T-helper 22 cell (primary cell): ENCODE results near the gene RPS16.
A peak's percentile ranks its signal among the peaks of the same experiment; 100 is the strongest.

Experiments used
- DNase-seq: peaks from one replicate; pipeline ENCODE4 v3.0.0-alpha.2; 2020; ENCODE audit warnings: low read depth

Gene RPS16

DNA sequence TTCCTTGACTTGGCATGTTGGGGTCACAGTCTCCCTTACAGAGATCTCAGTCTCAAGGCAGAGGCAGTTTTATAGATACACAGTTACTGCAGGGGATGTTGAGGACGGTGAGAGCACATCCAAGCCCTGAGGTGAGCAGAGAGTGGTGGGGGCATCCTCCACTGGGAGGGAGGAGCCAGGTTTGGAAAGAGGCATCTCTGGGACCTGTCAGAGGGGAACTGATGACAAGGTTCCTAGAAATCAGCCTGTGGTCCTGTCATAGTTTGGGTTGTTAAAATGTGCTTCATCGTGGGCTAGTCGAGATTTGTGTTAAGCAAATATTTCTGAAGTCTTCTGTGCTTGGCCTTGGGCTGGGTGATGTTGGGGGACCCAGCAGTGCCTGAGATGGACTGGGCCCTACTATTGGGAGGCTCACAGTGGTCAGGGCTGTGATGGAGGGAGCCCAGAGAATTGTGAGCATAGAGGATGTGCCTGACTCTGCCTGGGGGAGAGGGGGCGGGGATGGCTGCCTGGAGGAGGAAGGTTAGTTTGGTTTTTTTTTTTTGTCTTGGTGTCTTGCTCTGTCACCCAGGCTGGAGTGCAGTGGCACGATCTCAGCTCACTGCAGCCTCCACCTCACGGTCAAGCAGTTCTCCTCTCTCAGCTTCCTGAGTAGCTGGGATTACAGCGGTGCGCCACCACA lies 13.5 kb upstream of the RPS16 start:
- DNase-seq = no peak

GRCh38 chr19:39448271-39448670 lies 12.5 kb upstream of the RPS16 start:
- no peak for DNase-seq

DNA sequence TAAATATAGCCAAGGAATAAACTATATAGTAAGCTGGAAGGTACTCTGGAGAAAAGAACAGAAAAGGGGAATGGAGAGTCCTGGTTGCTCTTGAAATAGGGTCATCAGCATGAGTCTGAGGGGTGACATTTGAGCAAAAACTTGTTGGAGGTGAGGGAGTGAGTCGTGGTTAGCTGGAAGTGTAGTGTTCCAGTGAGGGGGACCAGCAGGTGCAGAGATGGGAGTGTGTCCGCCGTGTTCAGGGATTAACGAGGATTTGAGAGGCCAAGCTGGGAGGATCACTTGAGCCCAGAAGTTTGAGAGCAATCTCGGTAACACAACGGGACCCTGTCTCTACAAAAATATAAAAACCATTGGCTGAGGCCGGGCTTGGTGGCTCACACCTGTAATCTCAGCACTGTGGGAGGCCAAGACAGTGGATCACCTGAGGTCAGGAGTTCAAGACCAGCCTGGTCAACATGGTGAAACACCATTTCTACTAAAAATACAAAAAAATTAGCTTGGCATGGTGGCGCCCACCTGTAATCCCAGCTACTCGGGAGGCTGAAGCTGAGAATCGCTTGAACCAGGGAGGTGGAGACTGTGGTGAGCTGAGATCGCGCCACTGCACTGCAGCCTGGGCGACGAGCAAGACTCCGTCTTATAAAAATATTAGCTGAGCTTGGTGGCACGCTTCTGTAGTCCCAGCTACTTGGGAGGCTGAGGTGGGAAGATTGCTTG lies 10.8 kb upstream of the RPS16 start:
- no peak for DNase-seq

GRCh38 chr19:39445196-39446111 lies 9.7 kb upstream of the RPS16 start, which contains the start of gene SUPT5H:
Gene SUPT5H (plus strand): TSS chr19:39445582. CDS start chr19:39445891, 309 bp downstream.
- peak; percentile 98 for DNase-seq

DNA sequence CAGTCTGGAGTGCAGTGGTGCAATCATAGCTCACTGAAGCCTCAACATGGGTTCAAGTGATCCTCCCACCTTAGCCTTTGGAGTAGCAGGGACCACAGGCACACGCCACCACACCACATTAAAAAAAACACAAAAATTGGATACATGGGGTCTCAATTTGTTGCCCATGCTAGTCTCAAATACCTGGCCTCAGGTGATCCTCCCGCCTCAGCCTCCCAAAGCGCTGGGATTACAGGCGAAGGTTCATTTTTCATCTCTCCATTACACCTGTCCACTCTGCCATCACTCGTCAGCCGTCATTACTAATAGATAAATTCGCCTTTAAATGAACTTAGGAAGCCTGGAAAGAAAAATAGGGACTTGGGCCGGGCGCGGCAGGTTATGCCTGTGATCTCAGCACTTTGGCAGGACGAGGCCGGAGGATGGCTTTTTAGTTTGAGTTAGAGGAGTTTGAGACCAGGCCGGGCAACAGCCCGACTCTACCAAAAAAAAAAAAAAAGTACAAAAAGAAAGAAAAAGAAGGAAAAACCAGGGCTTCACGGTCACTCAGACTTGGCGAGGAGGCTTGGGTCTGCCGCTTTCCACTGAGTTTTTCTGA lies 8.9 kb upstream of the RPS16 start:
- no peak for DNase-seq

- no peak for DNase-seq
Observed at GRCh38 chr19:39438270-39438934, 2.7 kb upstream of the RPS16 start.

DNA sequence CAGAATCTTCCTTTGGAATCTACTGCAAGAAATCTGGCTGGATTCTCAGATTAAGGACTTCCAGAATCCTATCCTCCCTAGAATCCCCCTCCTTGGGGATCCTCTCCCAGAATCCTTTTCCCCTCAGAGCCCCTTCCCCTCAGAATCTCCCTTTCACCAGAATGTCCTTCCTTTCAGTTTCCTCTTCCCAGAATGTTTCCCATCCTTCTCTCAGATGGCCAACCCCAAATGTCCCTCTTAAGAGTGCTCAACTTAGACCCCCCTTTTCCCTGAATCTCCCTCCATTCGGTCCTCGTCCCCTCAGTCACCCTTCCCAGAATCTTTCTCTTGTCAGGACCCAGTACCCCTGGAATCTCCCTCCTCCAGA lies 584 bp upstream of the RPS16 start:
- no peak for DNase-seq

DNA sequence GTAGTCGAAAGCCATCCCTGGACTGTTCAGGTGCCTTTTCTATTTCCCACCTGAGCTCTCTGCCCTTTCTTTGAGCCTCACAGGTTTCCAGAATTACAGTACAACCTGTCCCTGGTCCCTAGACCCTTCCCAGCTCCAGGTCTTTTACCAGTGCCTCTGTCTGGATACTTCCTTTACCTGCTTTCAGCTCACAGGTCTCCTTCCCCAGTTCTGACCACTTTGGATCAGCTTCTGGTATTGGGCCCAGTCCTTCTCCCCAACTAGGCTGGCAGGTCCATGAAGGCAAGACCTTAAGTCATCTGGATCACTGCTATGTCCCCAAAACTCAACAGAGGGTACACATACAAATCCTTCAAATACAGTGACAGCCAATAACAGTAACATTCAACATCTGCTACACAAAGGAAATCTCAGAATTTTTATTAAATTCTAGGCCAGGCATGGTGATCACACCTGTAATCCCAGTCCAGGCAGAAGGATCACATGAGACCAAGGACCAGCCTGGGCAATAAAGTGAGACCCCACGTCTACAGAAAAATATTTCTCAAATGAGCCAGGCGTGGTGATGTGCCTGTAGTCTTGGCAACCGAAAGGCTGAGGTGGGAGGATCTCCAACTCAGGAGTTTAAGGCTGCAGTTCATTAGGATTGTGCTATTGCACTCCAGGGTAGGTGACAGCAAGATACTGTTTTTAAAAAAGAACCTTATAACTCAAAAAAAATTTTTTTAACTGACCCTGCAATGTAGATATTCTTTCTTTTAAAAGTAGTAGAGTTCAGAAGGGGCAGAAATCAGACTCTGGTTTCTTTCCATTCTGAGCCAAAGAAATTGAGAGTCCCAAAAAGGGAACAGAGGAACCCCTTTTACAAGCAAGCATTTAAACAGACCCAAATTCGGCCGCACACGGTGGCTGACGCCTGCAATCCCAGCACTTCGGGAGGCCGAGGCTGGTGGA lies 1.3 kb downstream of the RPS16 start:
- no peak for DNase-seq

GRCh38 chr19:39433480-39434079 lies 2.2 kb downstream of the RPS16 start:
- no peak for DNase-seq

GRCh38 chr19:39432677-39433025 lies 3.1 kb downstream of the RPS16 start:
- DNase-seq = no peak

- peak; percentile 93 for DNase-seq
Observed at GRCh38 chr19:39430675-39431593, 4.8 kb downstream of the RPS16 start.

DNA sequence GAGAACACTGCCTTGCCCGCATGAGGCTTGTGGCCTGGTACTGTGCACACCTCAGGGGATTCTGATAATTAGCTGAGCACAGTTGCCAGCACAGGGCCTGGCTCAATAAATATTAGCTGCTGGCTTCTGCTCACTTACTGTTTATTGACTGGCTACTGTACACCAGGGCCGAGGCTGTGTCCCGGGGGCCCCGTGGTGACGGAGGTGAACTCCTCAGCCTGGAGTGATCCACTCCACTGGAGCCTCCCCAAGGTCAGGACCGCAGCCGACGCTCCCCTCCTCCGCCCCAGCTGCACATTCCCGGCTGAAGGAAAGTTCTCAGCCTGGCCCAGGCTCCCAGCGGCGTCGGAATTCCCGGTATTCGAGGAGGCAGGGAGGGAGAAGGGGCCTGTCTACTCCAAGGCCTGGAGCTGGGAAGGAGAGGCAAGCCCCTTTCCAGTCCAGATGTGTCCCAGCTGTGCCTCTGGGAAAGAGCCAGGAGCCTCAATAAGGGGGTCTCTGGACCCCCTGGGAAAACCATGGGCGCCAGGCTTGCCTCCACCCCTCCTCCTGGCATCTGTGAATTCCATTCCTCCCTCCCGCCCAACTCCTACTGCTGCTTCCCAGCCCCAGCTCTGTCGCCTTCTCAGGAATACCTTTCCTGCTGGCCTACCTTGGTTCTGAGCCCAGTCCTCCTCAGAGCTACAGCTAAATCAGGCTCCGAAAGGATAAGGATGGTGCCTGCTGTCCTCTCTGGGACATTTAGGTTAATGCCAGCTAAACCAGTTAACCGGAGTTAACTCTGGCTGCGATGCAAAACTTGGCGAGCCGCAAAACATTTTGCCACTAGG lies 7.3 kb downstream of the RPS16 start:
- no peak for DNase-seq

GRCh38 chr19:39427707-39428106 lies 8.0 kb downstream of the RPS16 start:
- no peak for DNase-seq

DNA sequence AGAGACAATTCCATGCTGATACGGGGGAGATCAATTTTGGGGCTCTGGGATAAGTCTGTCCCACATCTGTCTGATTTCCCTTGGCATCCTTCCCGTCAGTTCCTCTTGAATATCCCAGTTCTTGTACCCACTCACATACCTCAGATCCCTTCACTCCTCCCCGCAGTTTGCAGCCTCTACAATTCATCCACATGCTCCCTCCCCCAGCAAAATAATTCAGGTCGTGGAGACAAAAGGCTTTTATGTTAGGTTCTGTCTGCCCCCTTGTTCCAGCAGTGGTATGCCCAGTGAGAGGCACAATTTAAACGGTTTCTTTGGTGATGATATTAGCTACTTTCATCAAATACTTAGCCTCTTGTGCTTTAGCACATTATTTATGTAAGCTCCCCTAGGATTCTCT lies 9.6 kb downstream of the RPS16 start:
- DNase-seq = no peak

GRCh38 chr19:39425744-39426143 lies 10.0 kb downstream of the RPS16 start:
- no peak for DNase-seq

DNA sequence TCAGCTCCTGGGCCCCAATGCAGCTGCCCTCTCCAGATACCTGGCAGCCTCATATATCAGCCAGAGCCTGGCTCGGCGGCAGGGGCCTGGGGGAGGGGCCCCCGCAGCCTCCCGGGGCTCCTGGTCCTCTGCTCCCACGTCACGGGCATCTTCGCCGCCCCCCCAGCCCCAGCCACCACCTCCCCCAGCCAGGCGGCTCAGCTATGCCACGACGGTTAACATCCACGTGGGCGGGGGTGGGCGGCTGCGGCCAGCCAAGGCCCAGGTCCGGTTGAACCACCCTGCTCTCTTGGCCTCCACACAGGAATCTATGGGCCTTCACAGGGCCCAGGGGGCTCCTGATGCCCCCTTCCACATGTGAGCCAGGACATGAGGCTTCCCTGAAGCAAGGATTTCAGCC lies 10.8 kb downstream of the RPS16 start:
- no peak for DNase-seq

GRCh38 chr19:39423258-39424086 lies 12.3 kb downstream of the RPS16 start:
- DNase-seq = no peak
